HEK293T (cell line): Measurements from ENCODE around the gene TNKS2.

ENCODE experiments used
- ARNT ChIP-seq: fragments of 450-650 bp; IDR thresholded peaks from 2 replicates; pipeline ENCODE4 v1.6.1; 2017; ENCODE audit warnings: mild to moderate bottlenecking
- BHLHE40 ChIP-seq: fragments of 450-650 bp; IDR thresholded peaks from 2 replicates; pipeline ENCODE4 v1.6.1; 2016; ENCODE audit warnings: mild to moderate bottlenecking, moderate library complexity, borderline replicate concordance
- ELF4 ChIP-seq: fragments of 450-650 bp; IDR thresholded peaks from 2 replicates; pipeline ENCODE4 v1.6.1; 2017; ENCODE audit warnings: antibody characterized with exemption
- FOXK2 ChIP-seq: fragments of 450-650 bp; IDR thresholded peaks from 2 replicates; pipeline ENCODE4 v1.6.1; 2016; ENCODE audit warnings: mild to moderate bottlenecking
- HDGF ChIP-seq: fragments of 450-650 bp; IDR thresholded peaks from 2 replicates; pipeline ENCODE4 v1.6.1; 2017; ENCODE audit warnings: antibody characterized with exemption, borderline replicate concordance
- LEF1 ChIP-seq: fragments of 450-650 bp; IDR thresholded peaks from 2 replicates; pipeline ENCODE4 v1.6.1; 2017; ENCODE audit warnings: mild to moderate bottlenecking, borderline replicate concordance
- NFRKB ChIP-seq: fragments of 450-650 bp; IDR thresholded peaks from 2 replicates; pipeline ENCODE4 v1.6.1; 2016; ENCODE audit warnings: mild to moderate bottlenecking, moderate library complexity
- SP1 ChIP-seq: fragments of 450-650 bp; IDR thresholded peaks from 2 replicates; pipeline ENCODE4 v1.6.1; 2017
- TARDBP ChIP-seq: fragments of 450-650 bp; IDR thresholded peaks from 2 replicates; pipeline ENCODE4 v1.6.1; 2016
- ZNF384 ChIP-seq: fragments of 450-650 bp; IDR thresholded peaks from 2 replicates; pipeline ENCODE4 v1.6.1; 2016
- TF ChIP-seq, protein P1 (sequence below): fragments of 450-650 bp; IDR thresholded peaks from 2 replicates; pipeline ENCODE4 v1.6.1; 2016

DNA sequence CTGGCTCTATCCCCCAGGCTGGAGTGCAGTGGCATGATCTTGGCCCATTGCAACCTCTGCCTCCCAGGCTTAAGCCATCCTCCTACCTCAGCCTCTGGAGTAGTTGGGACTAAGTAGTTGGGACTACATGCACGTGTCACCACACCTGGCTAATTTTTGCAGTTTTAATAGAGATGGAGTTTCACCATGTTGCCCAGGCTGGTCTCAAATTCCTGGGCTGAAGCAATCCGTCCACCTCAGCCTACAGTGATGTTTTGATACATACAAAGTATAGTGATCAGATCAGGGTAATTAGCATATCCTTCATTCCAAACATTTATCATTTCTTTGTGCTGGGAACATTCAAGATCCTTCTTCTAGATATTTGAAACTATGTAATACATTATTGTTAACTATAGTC lies 22.5 kb upstream of the TNKS2 start:
- TF ChIP-seq SP1 (no peak), TARDBP (no peak), NFRKB (no peak), FOXK2 (no peak), ELF4 (no peak), LEF1 (no peak), ZNF384 (no peak), ARNT (no peak), HDGF (no peak), BHLHE40 (no peak)
- TF ChIP-seq, protein P1, sequence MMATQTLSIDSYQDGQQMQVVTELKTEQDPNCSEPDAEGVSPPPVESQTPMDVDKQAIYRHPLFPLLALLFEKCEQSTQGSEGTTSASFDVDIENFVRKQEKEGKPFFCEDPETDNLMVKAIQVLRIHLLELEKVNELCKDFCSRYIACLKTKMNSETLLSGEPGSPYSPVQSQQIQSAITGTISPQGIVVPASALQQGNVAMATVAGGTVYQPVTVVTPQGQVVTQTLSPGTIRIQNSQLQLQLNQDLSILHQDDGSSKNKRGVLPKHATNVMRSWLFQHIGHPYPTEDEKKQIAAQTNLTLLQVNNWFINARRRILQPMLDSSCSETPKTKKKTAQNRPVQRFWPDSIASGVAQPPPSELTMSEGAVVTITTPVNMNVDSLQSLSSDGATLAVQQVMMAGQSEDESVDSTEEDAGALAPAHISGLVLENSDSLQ: no peak
